HAP-1 (cell line): ENCODE data around the gene FSTL4.

Experiments used
- DNase-seq, 2 experiments: peaks; one replicate each; pipeline ENCODE4 v3.0.0-alpha.2; 2016 to 2020; ENCODE audit warnings: low spot score in 2 of 2
- H3K27me3 ChIP-seq: fragments of 250-450 bp; sonication (Bioruptor Pico); 2 replicates; pipeline ENCODE4 v1.5.1; 2020; ENCODE audit warnings: low read depth, mild to moderate bottlenecking, moderate library complexity
- H3K36me3 ChIP-seq: fragments of 250-450 bp; sonication (Bioruptor Pico); replicated peaks from 2 replicates; pipeline ENCODE4 v1.5.1; 2020; ENCODE audit warnings: mild to moderate bottlenecking
- H3K4me1 ChIP-seq: fragments of 250-450 bp; sonication (Bioruptor Pico); 2 replicates; pipeline ENCODE4 v1.5.1; 2020; ENCODE audit warnings: mild to moderate bottlenecking
- H3K4me3 ChIP-seq: fragments of 250-450 bp; sonication (Bioruptor Pico); 2 replicates; pipeline ENCODE4 v1.5.1; 2020; ENCODE audit warnings: mild to moderate bottlenecking, moderate library complexity
- H3K9me3 ChIP-seq: fragments of 250-450 bp; sonication (Bioruptor Pico); 2 replicates; pipeline ENCODE4 v1.5.1; 2020; ENCODE audit warnings: mild to moderate bottlenecking, moderate library complexity
- in situ Hi-C: fragments of 300-500 bp; cut with MboI; formaldehyde crosslinking; loops from 3 replicates; pipeline ENCODE4 v1.14.3; 2020; ENCODE audit warnings: low sequenced_read_pairs, inconsistent platforms, mixed read lengths

FSTL4 gene

DNA sequence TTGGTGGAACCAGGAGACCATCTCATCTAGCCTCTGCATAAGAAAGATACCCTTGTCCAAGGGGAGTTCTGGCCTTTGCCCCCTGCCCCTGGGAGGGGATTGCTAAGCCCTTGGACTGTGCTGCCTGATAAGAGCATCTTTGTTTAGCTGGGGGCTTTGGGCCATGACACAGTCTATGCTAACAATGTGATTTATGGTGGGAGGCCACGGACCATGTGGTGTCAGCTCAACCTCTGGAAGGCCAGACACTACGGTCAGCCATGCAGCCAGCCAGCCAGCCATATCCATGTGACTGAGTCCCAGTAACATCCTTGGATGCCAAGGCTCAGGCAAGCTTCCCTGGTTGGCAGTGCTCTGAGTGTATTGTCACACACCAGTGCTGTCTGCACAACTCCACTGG is 244.4 kb downstream of the FSTL4 start:
- H3K4me3 ChIP-seq = no peak overlapping the region
- H3K27me3 ChIP-seq = no peaks in the 10 kb centered on the region
- in situ Hi-C loops = no loop called here
- no peak for DNase-seq
- H3K36me3 ChIP-seq = no peaks in the 10 kb centered on the region
- H3K4me1 ChIP-seq = no peaks in the 10 kb centered on the region
- no peaks in the 10 kb centered on the region for H3K9me3 ChIP-seq

DNA sequence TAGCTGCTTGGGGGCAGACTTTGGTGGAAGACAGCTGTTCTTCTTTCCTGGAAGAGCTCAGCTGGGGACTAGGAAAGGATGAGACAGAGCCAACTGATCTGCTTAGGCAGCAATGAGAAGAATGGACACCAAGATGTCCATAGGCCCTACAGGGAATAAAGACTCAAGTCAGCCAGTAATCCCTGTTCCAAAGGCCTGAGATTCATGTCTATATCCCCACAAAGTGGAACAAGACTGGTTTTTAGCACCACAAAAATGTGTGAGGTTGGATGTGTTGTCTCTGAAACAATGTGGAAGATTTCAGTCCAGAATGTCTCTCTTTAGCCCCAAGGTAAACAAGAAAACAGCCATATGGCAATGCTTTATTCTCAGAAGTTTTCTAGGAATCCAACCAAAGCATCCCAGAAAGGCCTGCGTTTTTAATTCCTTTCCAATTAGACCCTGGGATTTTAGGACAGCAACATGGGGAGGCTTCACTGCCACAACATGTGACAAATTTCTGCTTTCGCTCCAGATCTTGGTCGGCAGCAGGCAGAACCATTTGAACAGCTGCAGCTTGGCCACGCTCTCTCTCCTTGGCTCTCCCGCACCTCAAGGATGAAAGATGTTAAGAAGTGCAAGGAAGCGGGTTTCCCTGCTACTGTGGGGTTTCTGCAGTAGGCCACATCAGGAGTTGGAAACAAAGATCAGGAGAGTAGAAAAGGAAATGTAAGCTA is 245.1 kb downstream of the FSTL4 start:
- no peaks in the 10 kb centered on the region for H3K36me3 ChIP-seq
- no peak overlapping the region for H3K4me3 ChIP-seq
- peaks cover 2% of the 10 kb centered on the region for H3K27me3 ChIP-seq
- no peaks in the 10 kb centered on the region for H3K4me1 ChIP-seq
- no peaks in the 10 kb centered on the region for H3K9me3 ChIP-seq
- no peak for DNase-seq
- in situ Hi-C loops = no loop called here

DNA sequence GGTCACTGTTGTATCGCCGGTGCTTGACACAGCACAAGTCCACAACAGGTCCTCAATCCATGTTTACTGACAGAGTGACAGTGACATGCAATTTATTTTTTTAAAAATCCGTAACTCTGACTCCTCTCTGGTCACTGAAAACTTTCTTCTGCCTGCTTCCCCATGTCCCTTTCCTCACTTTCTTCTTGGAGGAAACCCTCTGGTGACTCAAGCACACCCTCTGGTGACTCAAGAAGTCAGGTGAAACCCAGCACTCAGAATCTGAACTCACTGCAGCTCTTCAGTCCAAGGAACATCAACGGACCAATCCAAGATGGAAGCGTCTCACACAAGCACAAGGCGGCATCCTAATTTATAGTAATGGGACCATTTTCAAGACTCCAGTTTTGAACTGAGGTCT is 245.9 kb downstream of the FSTL4 start:
- no peaks in the 10 kb centered on the region for H3K4me1 ChIP-seq
- H3K9me3 ChIP-seq = no peaks in the 10 kb centered on the region
- in situ Hi-C loops = no loop called here

DNA sequence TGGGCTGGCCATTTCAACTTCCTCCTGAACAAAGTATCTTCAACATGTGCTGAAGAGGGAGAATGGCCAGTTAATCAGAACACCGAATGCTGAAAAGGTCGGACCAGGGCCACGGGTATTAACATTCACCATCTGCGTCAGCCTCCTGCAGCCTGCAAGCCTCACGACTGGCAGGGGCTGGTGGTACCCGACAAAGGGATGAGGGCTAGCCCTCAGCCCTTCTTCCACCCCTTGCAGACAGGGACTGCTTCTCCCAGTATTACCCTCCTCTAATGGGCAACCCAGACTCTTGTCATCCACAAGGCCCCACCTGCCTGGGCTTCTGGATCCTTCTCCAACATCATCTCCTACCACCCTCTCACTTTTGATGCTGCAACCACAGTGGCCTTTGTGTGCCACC is 246.6 kb downstream of the FSTL4 start:
- Histone ChIP-seq H3K4me1 (no peaks in the 10 kb centered on the region), H3K36me3 (no peaks in the 10 kb centered on the region), H3K27me3 (peaks cover 13% of the 10 kb centered on the region), H3K9me3 (no peaks in the 10 kb centered on the region), H3K4me3 (no peak overlapping the region)
- no peak for DNase-seq
- in situ Hi-C loops = no loop called here

More for the DNA sequence above, 245.9 kb downstream of the FSTL4 start:
- H3K36me3 ChIP-seq = no peaks in the 10 kb centered on the region
- peaks cover 10% of the 10 kb centered on the region for H3K27me3 ChIP-seq
- DNase-seq = no peak
- no peak overlapping the region for H3K4me3 ChIP-seq

DNA sequence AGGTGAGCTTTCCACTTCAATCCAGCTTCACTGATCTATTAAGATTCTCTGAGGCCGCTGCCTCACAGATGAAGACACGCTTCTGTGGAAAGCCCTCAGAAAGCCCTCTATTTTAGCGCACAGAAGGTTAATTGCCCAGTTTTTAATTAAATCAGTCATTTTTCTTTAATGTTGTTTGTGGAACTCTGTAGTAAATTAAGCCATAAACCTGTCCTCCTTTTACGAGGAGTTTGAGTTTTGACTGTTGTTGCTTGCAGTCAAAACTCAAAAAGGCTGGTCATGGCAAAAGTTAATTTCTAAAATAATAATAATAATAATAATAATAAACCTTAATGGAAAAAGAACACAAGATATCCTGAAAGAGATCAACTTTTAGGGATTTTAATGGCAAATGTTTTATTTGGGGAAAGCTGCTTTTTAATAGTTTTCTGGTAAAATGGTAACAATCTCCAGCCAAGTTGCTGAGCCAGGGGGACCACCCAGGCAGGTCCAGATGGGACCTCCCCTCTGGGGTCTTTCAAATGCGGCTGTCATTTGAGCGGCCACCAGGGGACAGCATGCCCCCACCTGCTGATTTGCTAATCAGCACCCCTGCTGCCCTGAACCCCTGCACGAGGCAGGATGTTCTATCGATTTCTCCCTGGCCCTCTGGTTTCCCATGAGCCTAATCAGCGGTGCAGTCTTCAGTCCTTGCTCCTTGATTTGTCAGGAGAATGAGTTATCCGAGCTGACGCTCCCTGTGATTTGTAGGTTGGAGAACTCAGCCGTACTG is 247.2 kb downstream of the FSTL4 start:
- no peaks in the 10 kb centered on the region for H3K36me3 ChIP-seq
- in situ Hi-C loops = no loop called here
- no peaks in the 10 kb centered on the region for H3K4me1 ChIP-seq
- H3K27me3 ChIP-seq = peaks cover 15% of the 10 kb centered on the region
- no peaks in the 10 kb centered on the region for H3K9me3 ChIP-seq
- peak in 1 of 2 experiments; percentile 28 for DNase-seq
- H3K4me3 ChIP-seq = no peak overlapping the region

DNA sequence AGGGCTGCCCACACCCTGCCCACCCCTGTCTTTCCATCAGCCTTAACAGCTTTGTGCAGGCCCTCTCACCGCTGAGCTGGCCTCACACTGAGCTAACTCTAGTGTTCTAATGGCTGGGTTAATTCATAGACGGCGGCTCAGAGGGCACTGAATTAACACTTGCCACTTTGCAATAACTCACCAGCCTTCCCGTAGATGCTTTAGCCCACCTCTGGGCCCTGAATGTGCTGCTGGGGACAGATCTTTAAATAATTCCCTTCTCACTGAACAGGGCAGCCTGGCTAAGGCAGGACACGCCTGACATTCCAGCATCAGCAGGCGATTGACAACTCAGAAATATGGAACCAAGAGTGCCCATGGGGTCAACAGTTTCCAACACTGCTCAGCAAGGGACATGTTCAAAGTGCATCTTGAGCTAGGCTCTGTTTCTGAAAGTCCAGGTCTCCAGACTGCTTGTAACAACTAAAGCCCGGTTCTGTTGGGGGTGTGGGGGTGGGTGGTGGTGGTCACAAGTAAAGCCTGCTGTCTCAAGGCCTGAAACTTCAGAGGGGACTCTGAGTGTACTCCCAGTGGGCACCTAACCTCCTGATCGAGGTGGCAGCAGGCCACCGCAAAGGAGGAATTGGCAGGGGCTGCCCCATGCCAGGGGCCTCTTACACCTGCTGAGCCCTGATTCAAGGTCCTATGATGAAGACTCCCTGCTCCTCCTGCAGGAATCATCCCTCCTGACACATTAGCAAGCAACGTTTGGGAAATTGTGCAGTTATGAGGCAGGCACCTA is 248.3 kb downstream of the FSTL4 start:
- Histone ChIP-seq H3K36me3 (no peaks in the 10 kb centered on the region), H3K4me3 (no peak overlapping the region), H3K4me1 (no peaks in the 10 kb centered on the region), H3K9me3 (no peaks in the 10 kb centered on the region), H3K27me3 (peaks cover 16% of the 10 kb centered on the region)
- DNase-seq = no peak
- in situ Hi-C loops = no loop called here

DNA sequence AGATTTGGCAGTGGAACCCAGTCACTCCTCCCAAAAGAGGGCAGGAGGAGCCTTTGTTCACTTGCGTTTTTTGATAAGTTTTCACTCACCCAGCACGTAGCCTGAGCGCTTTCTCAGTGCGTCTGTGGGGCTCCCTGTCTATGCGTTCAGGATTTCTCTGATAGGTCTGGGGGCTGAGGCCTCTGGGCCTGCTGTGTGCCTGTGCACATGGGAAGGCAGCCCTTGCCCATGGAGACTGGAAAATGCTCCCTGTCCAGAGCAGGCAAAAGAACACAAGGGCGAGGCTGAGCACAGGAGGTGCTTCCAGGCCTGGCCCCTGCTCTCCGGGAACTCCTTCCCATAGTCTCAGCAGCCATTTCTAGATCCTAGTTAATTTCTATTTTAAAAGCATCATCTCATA is 249.9 kb downstream of the FSTL4 start:
- Histone ChIP-seq H3K27me3 (peaks cover 16% of the 10 kb centered on the region), H3K4me3 (no peak overlapping the region)
- in situ Hi-C loops = no loop called here

DNA sequence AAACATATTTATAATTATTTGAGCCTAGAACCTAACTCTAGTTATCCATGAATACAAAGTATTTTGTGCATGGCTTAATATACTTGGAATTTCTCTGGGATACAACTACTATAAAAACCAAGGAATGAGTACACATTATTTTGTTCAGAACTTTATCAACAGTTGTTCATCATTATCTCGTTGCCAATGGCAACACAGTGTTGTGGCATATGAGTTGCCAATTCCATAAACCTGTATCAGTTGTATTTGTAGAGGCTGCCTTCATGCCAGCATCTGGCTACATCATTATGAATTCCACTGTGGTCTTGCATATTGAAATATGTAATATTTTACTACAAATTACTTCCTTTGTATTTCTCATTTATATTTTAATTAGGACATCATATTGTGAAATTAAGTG is 250.4 kb downstream of the FSTL4 start:
- Histone ChIP-seq H3K36me3 (no peaks in the 10 kb centered on the region), H3K9me3 (no peaks in the 10 kb centered on the region), H3K27me3 (peaks cover 16% of the 10 kb centered on the region), H3K4me1 (no peaks in the 10 kb centered on the region), H3K4me3 (no peak overlapping the region)
- in situ Hi-C loops = no loop called here
- no peak for DNase-seq

More for the DNA sequence above, 249.9 kb downstream of the FSTL4 start:
- Histone ChIP-seq H3K4me1 (no peaks in the 10 kb centered on the region), H3K9me3 (no peaks in the 10 kb centered on the region), H3K36me3 (no peaks in the 10 kb centered on the region)
- DNase-seq = no peak

DNA sequence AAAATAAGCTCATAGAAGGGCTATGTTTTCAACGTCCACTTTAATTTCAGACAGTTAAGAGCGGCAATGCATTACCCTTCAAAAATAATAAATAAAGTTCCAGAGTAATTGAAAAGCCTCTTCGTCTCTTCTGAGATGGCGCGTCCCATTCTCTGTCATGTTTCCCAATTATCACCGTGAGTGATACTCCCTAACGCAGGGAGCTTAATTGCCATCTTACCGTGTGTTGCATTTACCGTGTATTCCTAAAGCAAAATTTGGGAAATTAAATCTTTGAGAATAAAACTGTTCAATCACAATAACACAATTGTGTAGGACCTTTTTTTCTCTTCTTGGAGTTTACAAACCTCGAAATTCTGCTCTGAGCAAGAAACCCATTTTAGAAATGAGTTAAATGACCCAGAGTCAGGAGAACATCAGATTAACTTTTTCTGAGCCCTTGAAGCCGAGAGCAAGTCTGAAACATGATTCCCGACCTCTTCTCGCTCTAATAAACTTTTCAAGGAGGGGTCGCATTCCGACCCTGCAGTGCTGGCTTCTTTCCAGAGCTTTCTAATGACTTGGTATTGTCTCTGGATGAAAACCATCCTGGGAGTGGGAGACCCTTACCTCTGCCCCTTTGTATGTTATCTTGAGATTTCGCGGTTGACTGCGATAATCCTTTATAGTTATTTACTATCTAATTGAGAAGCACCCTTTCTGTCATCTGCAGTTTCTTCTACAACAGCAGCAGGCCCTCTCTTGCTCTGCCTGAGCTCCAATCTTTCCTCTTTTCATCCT is 251.5 kb downstream of the FSTL4 start:
- Histone ChIP-seq H3K4me1 (no peaks in the 10 kb centered on the region), H3K4me3 (no peak overlapping the region), H3K27me3 (peaks cover 16% of the 10 kb centered on the region), H3K9me3 (no peaks in the 10 kb centered on the region), H3K36me3 (no peaks in the 10 kb centered on the region)
- in situ Hi-C loops = no loop called here
- DNase-seq = peak in 1 of 2 experiments; percentile 5

DNA sequence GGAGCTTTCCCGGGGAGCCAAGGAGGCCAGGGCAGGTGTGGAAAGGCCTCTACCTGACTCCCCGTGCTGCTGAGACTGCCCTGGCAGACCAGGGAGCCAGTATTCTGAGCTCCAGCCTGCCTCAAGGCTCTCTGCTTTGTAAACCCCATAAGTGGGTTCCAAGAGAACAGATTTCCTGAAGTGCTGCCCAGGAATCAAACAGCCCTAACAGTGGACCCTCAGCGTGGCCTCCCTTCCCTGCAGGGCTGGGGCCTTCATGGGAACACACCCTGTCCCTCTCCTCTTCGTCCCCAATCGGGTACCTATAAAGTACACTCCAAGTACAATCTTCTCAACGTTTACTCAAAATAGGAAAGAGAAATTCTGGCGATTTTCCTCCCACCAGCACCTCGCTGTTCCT is 252.5 kb downstream of the FSTL4 start:
- in situ Hi-C loops = no loop called here
- Histone ChIP-seq H3K9me3 (no peaks in the 10 kb centered on the region), H3K4me1 (no peaks in the 10 kb centered on the region), H3K27me3 (peaks cover 16% of the 10 kb centered on the region), H3K36me3 (no peaks in the 10 kb centered on the region), H3K4me3 (no peak overlapping the region)
- no peak for DNase-seq

DNA sequence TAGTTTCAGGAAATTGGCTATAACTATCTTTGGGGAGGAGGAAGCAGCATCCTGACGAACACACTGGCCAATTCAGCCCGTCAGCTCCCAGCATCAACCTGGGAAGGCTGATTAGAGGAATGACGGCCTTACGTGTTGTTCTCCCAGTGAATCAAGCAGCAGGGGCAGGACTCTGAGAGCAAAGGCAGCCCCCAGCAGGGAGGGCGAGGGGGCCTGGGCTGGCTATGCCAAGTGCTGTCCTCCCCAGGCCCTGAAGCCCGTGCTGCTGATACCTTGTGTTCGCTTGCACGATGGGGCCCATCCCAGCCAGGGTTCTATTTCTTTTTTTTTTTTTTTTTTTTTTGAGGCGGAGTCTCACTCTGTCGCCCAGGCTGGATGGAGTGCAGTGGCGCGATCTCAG is 254.1 kb downstream of the FSTL4 start:
- in situ Hi-C loops = no loop called here
- H3K27me3 ChIP-seq = peaks cover 16% of the 10 kb centered on the region
- DNase-seq = no peak
- no peaks in the 10 kb centered on the region for H3K9me3 ChIP-seq
- H3K4me1 ChIP-seq = no peaks in the 10 kb centered on the region
- H3K36me3 ChIP-seq = no peaks in the 10 kb centered on the region
- H3K4me3 ChIP-seq = no peak overlapping the region

DNA sequence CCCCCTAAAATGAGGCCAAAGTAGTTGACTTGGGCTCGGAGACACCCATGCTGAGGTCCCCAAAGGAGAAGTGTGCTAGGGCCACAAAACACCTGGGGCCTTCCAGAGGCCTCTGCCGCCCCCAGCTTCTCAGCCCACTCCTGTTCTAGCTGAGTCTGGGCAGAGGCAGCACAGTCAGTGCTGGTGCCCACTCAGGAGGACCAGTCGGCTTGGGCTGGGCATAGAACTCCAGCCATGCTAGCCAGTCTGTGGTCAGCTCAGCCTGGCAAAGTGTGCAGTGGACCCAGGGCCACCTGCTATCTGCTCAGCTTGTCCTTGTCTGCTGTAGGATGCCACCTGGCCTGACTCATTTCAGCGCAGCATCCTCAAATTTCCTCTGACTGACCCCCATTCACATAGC is 254.6 kb downstream of the FSTL4 start:
- no peak overlapping the region for H3K4me3 ChIP-seq
- DNase-seq = no peak
- in situ Hi-C loops = no loop called here
- H3K9me3 ChIP-seq = no peaks in the 10 kb centered on the region
- H3K36me3 ChIP-seq = no peaks in the 10 kb centered on the region
- H3K27me3 ChIP-seq = peaks cover 16% of the 10 kb centered on the region
- H3K4me1 ChIP-seq = no peaks in the 10 kb centered on the region

DNA sequence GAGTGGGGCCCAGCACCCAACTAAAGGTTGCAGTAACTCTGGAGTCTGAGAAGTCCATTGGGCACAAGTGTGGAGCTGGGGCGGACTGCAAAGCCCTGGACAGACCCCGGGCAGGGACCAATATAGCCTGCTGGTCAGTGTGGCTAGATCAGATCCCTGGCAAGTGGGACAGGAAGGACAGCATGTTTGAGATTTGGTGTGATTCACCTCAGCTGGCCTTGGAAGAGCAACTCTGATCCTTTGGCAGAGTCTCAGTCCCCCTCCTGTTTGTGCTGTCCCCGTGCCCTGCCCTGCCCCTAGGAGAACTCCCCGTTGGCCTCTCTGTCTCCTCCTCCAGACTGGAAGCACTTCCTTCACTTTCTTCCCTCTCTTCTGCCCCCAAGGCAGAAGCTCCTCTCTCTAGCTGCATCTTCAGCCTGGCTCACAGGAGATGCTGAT is 255.3 kb downstream of the FSTL4 start:
- Histone ChIP-seq H3K9me3 (no peaks in the 10 kb centered on the region), H3K4me3 (no peak overlapping the region), H3K27me3 (peaks cover 12% of the 10 kb centered on the region), H3K36me3 (no peaks in the 10 kb centered on the region), H3K4me1 (no peaks in the 10 kb centered on the region)
- no peak for DNase-seq
- in situ Hi-C loops = no loop called here
